HepG2 (cell line): ENCODE data around the gene TEKTIP1. TPM values are rescaled to one million over a fixed set of nuclear protein-coding genes. Genes with fewer than 3 reads are reported as not detected.

ENCODE experiments used
- MYNN ChIP-seq: sonication (generic); formaldehyde crosslinking; IDR thresholded peaks from 2 replicates; pipeline ENCODE4 v1.4.0; 2020; ENCODE audit warnings: mild to moderate bottlenecking, low read depth, missing genetic modification reagents
- TCF7L2 ChIP-seq: IDR thresholded peaks from 2 replicates; pipeline ENCODE4 v1.6.1; 2011; ENCODE audit warnings: mild to moderate bottlenecking, low read depth, low read length, moderate library complexity
- THAP11 ChIP-seq: IDR thresholded peaks from 2 replicates; pipeline ENCODE4 v1.6.1; 2016; ENCODE audit warnings: missing biosample characterization, missing genetic modification reagents
- WIZ ChIP-seq: sonication (generic); formaldehyde crosslinking; IDR thresholded peaks from 2 replicates; pipeline ENCODE4 v1.5.1; 2020; ENCODE audit warnings: mild to moderate bottlenecking, missing genetic modification reagents
- YY1 ChIP-seq: IDR thresholded peaks from 2 replicates; pipeline ENCODE4 v1.6.1; 2011; ENCODE audit warnings: low read length, low read depth, moderate library complexity, mild to moderate bottlenecking; ENCODE audit not compliant: insufficient read depth, insufficient replicate concordance
- ZMYM2 ChIP-seq: sonication (generic); formaldehyde crosslinking; IDR thresholded peaks from 2 replicates; pipeline ENCODE4 v1.8.0; 2022; ENCODE audit warnings: mild to moderate bottlenecking, missing genetic modification reagents
- ZNF296 ChIP-seq: sonication (generic); formaldehyde crosslinking; conservative IDR thresholded peaks from 2 replicates; pipeline ENCODE4 v1.5.0; 2020; ENCODE audit warnings: mild to moderate bottlenecking, missing genetic modification reagents
- ZNF530 ChIP-seq: sonication (generic); formaldehyde crosslinking; IDR thresholded peaks from 2 replicates; pipeline ENCODE4 v1.5.0; 2020; ENCODE audit warnings: low read depth, mild to moderate bottlenecking, missing genetic modification reagents
- polyA plus RNA-seq, 8 experiments: library from polyadenylated mRNA; depleted of rRNA in 3 of 8; stranded (reverse) in 7 of 8; unstranded in 1 of 8; fragments of >200 nt; fragmentation: Illumina TruSeq in 4 of 8; extraction: Trizol in 4 of 8; gene quantifications; 2 replicates each; pipeline versions ENCODE4 v1.2.1 to v1.2.3, GENCODE V29; 2011 to 2016; ENCODE audit warnings: low read depth in 4 of 8, missing spikeins in 1 of 8, mixed read lengths in 1 of 8; ENCODE audit not compliant: insufficient read depth in 1 of 8
- total RNA-seq, 5 experiments: library from RNA; depleted of rRNA; stranded (reverse); fragments of >200 nt; fragmentation: Illumina TruSeq; extraction: Trizol; gene quantifications; 2 replicates each; pipeline ENCODE4 v1.2.3, GENCODE V29; 2016; ENCODE audit warnings: low read depth in 1 of 5
- TF ChIP-seq, protein P1 (sequence below): sonication (generic); formaldehyde crosslinking; IDR thresholded peaks from one replicate; pipeline ENCODE4 v1.5.1; 2020; ENCODE audit warnings: mild to moderate bottlenecking, missing genetic modification reagents; ENCODE audit errors: not compliant biosample characterization
- TF ChIP-seq, protein P2 (sequence below): sonication (generic); formaldehyde crosslinking; IDR thresholded peaks from 2 replicates; pipeline ENCODE4 v1.4.0; 2020; ENCODE audit warnings: missing genetic modification reagents
- TF ChIP-seq, protein P3 (sequence below): sonication (generic); formaldehyde crosslinking; IDR thresholded peaks from 2 replicates; pipeline ENCODE4 v1.4.0; 2020; ENCODE audit warnings: missing genetic modification reagents, borderline replicate concordance
- TF ChIP-seq, protein P4 (sequence below): sonication (generic); formaldehyde crosslinking; IDR thresholded peaks from 2 replicates; pipeline ENCODE4 v1.8.0; 2022; ENCODE audit warnings: missing genetic modification reagents, mild to moderate bottlenecking, moderate library complexity, borderline replicate concordance

TEKTIP1 gene
- total and polyA plus RNA-seq, 2 of the 13 experiments (the other 11 are each of a cell fraction or from before 2014, with no cell fraction given), result not detected

DNA sequence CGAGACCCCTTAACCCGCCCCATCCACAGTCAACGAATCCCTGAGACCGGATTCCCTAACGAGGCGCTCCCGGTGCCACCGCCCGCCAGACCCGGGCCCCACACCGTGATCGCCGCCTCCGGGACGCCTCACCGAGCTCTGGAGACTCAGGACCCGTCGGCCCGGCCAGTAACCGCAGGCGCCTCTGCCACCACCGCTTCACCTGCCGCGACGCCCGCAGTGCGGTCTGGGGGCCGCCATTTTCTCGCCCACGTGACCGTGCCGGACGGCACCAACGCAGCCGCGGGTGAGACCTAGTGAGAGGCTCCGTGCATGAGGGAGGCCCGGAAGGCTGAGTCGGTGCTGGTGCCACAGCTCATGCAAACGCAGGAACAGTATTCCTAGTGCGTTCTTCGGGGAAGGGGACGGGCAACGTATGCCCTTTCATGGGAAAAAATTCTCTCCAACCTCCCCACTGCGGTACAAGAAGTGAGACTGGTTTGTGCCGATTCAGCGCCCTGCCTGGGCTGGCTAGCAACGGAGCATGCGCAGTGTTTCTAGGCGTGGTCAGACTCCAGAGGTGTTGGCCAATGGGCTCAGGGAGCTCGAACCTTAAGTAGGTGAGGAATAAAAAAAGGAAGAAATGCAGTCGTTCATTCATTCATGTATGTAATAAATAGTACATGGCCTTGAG is 38.4 kb upstream of the TEKTIP1 start, which contains the start of gene DOHH (continued):
- TF ChIP-seq, protein P1, sequence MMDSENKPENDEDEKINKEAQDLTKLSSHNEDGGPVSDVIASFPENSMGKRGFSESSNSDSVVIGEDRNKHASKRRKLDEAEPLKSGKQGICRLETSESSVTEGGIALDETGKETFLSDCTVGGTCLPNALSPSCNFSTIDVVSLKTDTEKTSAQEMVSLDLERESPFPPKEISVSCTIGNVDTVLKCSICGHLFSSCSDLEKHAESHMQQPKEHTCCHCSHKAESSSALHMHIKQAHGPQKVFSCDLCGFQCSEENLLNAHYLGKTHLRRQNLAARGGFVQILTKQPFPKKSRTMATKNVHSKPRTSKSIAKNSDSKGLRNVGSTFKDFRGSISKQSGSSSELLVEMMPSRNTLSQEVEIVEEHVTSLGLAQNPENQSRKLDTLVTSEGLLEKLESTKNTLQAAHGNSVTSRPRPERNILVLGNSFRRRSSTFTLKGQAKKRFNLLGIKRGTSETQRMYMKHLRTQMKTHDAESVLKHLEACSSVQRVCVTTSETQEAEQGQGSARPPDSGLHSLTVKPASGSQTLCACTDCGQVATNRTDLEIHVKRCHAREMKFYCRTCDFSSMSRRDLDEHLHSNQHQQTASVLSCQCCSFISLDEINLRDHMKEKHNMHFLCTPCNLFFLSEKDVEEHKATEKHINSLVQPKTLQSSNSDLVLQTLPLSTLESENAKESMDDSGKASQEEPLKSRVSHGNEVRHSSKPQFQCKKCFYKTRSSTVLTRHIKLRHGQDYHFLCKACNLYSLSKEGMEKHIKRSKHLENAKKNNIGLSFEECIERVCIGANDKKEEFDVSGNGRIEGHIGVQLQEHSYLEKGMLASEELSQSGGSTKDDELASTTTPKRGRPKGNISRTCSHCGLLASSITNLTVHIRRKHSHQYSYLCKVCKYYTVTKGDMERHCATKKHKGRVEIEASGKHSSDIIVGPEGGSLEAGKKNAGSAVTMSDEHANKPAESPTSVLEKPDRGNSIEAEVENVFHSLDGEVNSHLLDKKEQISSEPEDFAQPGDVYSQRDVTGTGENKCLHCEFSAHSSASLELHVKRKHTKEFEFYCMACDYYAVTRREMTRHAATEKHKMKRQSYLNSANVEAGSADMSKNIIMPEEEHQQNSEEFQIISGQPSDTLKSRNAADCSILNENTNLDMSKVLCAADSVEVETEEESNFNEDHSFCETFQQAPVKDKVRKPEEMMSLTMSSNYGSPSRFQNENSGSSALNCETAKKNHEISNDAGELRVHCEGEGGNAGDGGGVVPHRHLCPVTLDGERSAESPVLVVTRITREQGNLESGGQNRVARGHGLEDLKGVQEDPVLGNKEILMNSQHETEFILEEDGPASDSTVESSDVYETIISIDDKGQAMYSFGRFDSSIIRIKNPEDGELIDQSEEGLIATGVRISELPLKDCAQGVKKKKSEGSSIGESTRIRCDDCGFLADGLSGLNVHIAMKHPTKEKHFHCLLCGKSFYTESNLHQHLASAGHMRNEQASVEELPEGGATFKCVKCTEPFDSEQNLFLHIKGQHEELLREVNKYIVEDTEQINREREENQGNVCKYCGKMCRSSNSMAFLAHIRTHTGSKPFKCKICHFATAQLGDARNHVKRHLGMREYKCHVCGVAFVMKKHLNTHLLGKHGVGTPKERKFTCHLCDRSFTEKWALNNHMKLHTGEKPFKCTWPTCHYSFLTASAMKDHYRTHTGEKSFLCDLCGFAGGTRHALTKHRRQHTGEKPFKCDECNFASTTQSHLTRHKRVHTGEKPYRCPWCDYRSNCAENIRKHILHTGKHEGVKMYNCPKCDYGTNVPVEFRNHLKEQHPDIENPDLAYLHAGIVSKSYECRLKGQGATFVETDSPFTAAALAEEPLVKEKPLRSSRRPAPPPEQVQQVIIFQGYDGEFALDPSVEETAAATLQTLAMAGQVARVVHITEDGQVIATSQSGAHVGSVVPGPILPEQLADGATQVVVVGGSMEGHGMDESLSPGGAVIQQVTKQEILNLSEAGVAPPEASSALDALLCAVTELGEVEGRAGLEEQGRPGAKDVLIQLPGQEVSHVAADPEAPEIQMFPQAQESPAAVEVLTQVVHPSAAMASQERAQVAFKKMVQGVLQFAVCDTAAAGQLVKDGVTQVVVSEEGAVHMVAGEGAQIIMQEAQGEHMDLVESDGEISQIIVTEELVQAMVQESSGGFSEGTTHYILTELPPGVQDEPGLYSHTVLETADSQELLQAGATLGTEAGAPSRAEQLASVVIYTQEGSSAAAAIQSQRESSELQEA (CRISPR knock-in tag), result peak; percentile 82
- TF ChIP-seq THAP11 (CRISPR knock-in tag), result peak; percentile 87
- TF ChIP-seq, protein P2, sequence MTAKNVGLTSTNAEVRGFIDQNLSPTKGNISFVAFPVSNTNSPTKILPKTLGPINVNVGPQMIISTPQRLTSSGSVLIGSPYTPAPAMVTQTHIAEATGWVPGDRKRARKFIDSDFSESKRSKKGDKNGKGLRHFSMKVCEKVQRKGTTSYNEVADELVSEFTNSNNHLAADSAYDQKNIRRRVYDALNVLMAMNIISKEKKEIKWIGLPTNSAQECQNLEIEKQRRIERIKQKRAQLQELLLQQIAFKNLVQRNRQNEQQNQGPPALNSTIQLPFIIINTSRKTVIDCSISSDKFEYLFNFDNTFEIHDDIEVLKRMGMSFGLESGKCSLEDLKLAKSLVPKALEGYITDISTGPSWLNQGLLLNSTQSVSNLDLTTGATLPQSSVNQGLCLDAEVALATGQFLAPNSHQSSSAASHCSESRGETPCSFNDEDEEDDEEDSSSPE (CRISPR knock-in tag), result peak; percentile 76
- no peak for TF ChIP-seq TCF7L2
- TF ChIP-seq, protein P3, sequence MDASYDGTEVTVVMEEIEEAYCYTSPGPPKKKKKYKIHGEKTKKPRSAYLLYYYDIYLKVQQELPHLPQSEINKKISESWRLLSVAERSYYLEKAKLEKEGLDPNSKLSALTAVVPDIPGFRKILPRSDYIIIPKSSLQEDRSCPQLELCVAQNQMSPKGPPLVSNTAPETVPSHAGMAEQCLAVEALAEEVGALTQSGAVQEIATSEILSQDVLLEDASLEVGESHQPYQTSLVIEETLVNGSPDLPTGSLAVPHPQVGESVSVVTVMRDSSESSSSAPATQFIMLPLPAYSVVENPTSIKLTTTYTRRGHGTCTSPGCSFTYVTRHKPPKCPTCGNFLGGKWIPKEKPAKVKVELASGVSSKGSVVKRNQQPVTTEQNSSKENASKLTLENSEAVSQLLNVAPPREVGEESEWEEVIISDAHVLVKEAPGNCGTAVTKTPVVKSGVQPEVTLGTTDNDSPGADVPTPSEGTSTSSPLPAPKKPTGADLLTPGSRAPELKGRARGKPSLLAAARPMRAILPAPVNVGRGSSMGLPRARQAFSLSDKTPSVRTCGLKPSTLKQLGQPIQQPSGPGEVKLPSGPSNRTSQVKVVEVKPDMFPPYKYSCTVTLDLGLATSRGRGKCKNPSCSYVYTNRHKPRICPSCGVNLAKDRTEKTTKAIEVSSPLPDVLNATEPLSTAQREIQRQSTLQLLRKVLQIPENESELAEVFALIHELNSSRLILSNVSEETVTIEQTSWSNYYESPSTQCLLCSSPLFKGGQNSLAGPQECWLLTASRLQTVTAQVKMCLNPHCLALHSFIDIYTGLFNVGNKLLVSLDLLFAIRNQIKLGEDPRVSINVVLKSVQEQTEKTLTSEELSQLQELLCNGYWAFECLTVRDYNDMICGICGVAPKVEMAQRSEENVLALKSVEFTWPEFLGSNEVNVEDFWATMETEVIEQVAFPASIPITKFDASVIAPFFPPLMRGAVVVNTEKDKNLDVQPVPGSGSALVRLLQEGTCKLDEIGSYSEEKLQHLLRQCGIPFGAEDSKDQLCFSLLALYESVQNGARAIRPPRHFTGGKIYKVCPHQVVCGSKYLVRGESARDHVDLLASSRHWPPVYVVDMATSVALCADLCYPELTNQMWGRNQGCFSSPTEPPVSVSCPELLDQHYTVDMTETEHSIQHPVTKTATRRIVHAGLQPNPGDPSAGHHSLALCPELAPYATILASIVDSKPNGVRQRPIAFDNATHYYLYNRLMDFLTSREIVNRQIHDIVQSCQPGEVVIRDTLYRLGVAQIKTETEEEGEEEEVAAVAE (CRISPR knock-in tag), result peak; percentile 74; the same call in 1 of the 2 replicates
- TF ChIP-seq, protein P4, sequence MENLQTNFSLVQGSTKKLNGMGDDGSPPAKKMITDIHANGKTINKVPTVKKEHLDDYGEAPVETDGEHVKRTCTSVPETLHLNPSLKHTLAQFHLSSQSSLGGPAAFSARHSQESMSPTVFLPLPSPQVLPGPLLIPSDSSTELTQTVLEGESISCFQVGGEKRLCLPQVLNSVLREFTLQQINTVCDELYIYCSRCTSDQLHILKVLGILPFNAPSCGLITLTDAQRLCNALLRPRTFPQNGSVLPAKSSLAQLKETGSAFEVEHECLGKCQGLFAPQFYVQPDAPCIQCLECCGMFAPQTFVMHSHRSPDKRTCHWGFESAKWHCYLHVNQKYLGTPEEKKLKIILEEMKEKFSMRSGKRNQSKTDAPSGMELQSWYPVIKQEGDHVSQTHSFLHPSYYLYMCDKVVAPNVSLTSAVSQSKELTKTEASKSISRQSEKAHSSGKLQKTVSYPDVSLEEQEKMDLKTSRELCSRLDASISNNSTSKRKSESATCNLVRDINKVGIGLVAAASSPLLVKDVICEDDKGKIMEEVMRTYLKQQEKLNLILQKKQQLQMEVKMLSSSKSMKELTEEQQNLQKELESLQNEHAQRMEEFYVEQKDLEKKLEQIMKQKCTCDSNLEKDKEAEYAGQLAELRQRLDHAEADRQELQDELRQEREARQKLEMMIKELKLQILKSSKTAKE (CRISPR knock-in tag), result peak; percentile 48; the same call in 1 of the 2 replicates
- TF ChIP-seq WIZ, result no peak
- TF ChIP-seq YY1, result peak; percentile 99
- no peak for TF ChIP-seq ZMYM2
- TF ChIP-seq MYNN (CRISPR knock-in tag), result 0 out of 2 replicates have a peak, but pooled peaks have one; percentile 30
- peak; percentile 75; the same call in 1 of the 2 replicates for TF ChIP-seq ZNF296 (CRISPR knock-in tag)
- TF ChIP-seq ZNF530 (CRISPR knock-in tag), result no peak
